HFFc6 (cell line): Measurements from ENCODE around the gene NTM. TPM values are rescaled to one million over a fixed set of nuclear protein-coding genes. Genes with fewer than 3 reads are reported as not detected.

ENCODE experiments used
- DNase-seq: peaks from one replicate; pipeline ENCODE4 v3.0.0-alpha.2; 2018
- H3K27ac Mint-ChIP-seq: 2 replicates; pipeline ENCODE4 v1.8.0; 2020; ENCODE audit warnings: mild to moderate bottlenecking, mixed read lengths
- H3K27me3 Mint-ChIP-seq: 2 replicates; pipeline ENCODE4 v1.8.0; 2021; ENCODE audit warnings: mild to moderate bottlenecking, moderate library complexity, mixed read lengths; ENCODE audit not compliant: insufficient read depth
- H3K36me3 Mint-ChIP-seq: 2 replicates; pipeline ENCODE4 v1.8.0; 2021; ENCODE audit warnings: low read depth, mixed read lengths
- H3K4me1 Mint-ChIP-seq: 2 replicates; pipeline ENCODE4 v1.8.0; 2020; ENCODE audit warnings: low read depth, mixed read lengths
- H3K4me3 Mint-ChIP-seq: 2 replicates; pipeline ENCODE4 v1.8.0; 2020; ENCODE audit warnings: mild to moderate bottlenecking, moderate library complexity, mixed read lengths
- H3K9me3 Mint-ChIP-seq: 2 replicates; pipeline ENCODE4 v1.8.0; 2020; ENCODE audit warnings: mild to moderate bottlenecking, mixed read lengths
- total RNA-seq, 6 experiments: library from RNA; stranded (reverse); fragmentation: NEBNext Ultra II Directional; extraction: Animal tissue kit (Norgen Biotek cat#: 25700); gene quantifications; 2 replicates in 1 of 6; 3 replicates in 5 of 6; pipeline ENCODE4 v1.2.3, GENCODE V29; 2021
- TF ChIP-seq, protein P1 (sequence below): fragments of 200-600 bp; sonication (generic); IDR thresholded peaks from 2 replicates; pipeline ENCODE4 v1.5.0; 2021; ENCODE audit warnings: antibody characterized with exemption, mild to moderate bottlenecking

The NTM gene
- total RNA-seq, 6 experiments from 2014 or later, result 18.3 to 23.6 (median 21.7) TPM

GRCh38 chr11:131833366-131833765, 463.0 kb downstream of the NTM start:
- TF ChIP-seq, protein P1, sequence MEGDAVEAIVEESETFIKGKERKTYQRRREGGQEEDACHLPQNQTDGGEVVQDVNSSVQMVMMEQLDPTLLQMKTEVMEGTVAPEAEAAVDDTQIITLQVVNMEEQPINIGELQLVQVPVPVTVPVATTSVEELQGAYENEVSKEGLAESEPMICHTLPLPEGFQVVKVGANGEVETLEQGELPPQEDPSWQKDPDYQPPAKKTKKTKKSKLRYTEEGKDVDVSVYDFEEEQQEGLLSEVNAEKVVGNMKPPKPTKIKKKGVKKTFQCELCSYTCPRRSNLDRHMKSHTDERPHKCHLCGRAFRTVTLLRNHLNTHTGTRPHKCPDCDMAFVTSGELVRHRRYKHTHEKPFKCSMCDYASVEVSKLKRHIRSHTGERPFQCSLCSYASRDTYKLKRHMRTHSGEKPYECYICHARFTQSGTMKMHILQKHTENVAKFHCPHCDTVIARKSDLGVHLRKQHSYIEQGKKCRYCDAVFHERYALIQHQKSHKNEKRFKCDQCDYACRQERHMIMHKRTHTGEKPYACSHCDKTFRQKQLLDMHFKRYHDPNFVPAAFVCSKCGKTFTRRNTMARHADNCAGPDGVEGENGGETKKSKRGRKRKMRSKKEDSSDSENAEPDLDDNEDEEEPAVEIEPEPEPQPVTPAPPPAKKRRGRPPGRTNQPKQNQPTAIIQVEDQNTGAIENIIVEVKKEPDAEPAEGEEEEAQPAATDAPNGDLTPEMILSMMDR, result no peak
- Mint-ChIP-seq H3K36me3 (no peaks in the 10 kb centered on the region), H3K4me3 (no peak overlapping the region), H3K9me3 (no peaks in the 10 kb centered on the region), H3K27me3 (peaks cover 4% of the 10 kb centered on the region), H3K4me1 (no peaks in the 10 kb centered on the region), H3K27ac (no peak overlapping the region)
- DNase-seq, result no peak

DNA sequence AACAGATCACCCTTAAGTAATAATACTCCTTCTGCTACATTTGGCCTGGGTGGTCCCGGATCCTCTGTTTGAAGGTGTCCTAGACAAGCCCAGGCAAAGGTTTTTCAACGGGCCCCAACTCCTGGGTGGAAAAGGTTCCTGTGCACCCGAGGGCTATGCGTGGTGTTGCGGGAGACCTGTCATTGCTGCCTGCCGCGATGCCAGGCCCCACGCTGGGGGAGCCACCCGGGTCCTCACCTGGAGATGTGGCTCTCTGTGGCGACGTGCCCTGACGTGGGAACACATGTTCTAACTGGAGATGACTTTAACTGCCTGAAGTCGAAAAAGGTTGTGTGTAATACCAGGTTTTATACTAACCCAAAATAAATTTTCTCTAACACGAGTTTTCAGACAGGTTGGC, 467.1 kb downstream of the NTM start:
- Mint-ChIP-seq H3K9me3 (no peaks in the 10 kb centered on the region), H3K27ac (no peak overlapping the region), H3K4me3 (no peak overlapping the region), H3K4me1 (peaks cover 6% of the 10 kb centered on the region; the same call in 1 of the 2 replicates), H3K27me3 (peaks cover 12% of the 10 kb centered on the region), H3K36me3 (no peaks in the 10 kb centered on the region)
- no peak for DNase-seq
- TF ChIP-seq, protein P1, result no peak

DNA sequence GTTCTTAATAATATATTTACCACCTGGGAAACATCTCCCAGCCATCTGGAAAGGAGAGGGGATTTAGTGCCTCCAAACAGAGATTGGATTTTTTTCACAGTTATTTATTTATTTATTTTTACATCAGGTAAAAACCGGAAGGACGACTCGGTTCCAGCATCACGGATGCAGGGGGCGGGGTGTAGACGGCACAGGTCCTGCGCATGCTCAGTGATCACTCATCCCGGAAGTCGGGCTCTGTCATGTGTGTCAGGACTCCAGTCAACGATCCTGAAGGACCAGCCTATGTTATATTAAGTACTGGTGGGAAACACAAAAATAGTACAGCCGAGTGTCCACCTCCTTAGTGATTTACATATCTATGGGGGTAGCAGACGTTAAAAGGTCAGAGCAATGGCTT, 467.6 kb downstream of the NTM start:
- no peaks in the 10 kb centered on the region for H3K9me3 Mint-ChIP-seq
- peaks cover 6% of the 10 kb centered on the region; the same call in 1 of the 2 replicates for H3K4me1 Mint-ChIP-seq
- DNase-seq, result no peak
- H3K27ac Mint-ChIP-seq, result no peak overlapping the region
- H3K4me3 Mint-ChIP-seq, result no peak overlapping the region
- H3K36me3 Mint-ChIP-seq, result no peaks in the 10 kb centered on the region
- TF ChIP-seq, protein P1, result no peak
- H3K27me3 Mint-ChIP-seq, result peaks cover 12% of the 10 kb centered on the region

GRCh38 chr11:131839326-131839725, 468.9 kb downstream of the NTM start:
- TF ChIP-seq, protein P1, result no peak
- Mint-ChIP-seq H3K27me3 (peaks cover 15% of the 10 kb centered on the region), H3K27ac (no peak overlapping the region), H3K4me1 (peaks cover 6% of the 10 kb centered on the region; the same call in 1 of the 2 replicates), H3K36me3 (no peaks in the 10 kb centered on the region), H3K4me3 (no peak overlapping the region), H3K9me3 (no peaks in the 10 kb centered on the region)
- DNase-seq, result no peak

GRCh38 chr11:131840545-131840944, 470.1 kb downstream of the NTM start:
- Mint-ChIP-seq H3K36me3 (no peaks in the 10 kb centered on the region), H3K27ac (no peak overlapping the region), H3K9me3 (no peaks in the 10 kb centered on the region), H3K4me3 (no peak overlapping the region), H3K27me3 (peaks cover 14% of the 10 kb centered on the region), H3K4me1 (peaks cover 6% of the 10 kb centered on the region; the same call in 1 of the 2 replicates)
- no peak for DNase-seq
- TF ChIP-seq, protein P1, result no peak

DNA sequence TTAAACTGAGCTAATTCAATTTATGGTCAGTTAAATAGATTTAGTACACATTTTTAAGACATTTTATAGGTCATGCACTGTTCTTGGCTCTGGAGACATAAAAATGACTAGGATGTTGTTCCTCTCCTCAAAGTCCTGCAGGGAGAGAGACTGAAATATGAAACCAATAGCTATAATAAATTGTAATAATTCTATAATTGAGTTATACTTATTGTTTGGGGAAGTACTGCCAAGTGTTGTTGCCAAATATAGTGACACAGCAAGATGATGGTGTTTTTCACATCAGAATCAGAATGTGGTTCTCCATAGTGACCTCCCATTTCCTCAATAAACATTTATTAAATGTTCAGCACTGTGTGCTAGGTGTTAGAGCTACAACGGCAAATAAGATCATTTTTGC, 470.6 kb downstream of the NTM start:
- no peak overlapping the region for H3K4me3 Mint-ChIP-seq
- no peak for DNase-seq
- peaks cover 6% of the 10 kb centered on the region; the same call in 1 of the 2 replicates for H3K4me1 Mint-ChIP-seq
- no peaks in the 10 kb centered on the region for H3K9me3 Mint-ChIP-seq
- H3K27me3 Mint-ChIP-seq, result peaks cover 11% of the 10 kb centered on the region
- TF ChIP-seq, protein P1, result no peak
- H3K27ac Mint-ChIP-seq, result no peak overlapping the region
- no peaks in the 10 kb centered on the region for H3K36me3 Mint-ChIP-seq
